GM10847 (cell line): ENCODE results near the gene SH3PXD2A.

Experiments used
- POLR2A ChIP-seq: IDR thresholded peaks from 2 replicates; pipeline ENCODE4 v1.6.1; 2011; ENCODE audit not compliant: insufficient read length; ENCODE audit errors: extremely low read depth

Gene SH3PXD2A

GRCh38 chr10:103835096-103836050 lies 20.0 kb downstream of the SH3PXD2A start:
- no peak for TF ChIP-seq POLR2A

GRCh38 chr10:103834436-103835095 lies 20.8 kb downstream of the SH3PXD2A start:
- TF ChIP-seq POLR2A, result no peak

- TF ChIP-seq POLR2A, result no peak
Measured at GRCh38 chr10:103833731-103834365, 21.5 kb downstream of the SH3PXD2A start.

- TF ChIP-seq POLR2A, result no peak
Measured at GRCh38 chr10:103832806-103833205, 22.6 kb downstream of the SH3PXD2A start.

- no peak for TF ChIP-seq POLR2A
Measured at GRCh38 chr10:103829838-103830465, 25.4 kb downstream of the SH3PXD2A start.

GRCh38 chr10:103829278-103829677 lies 26.1 kb downstream of the SH3PXD2A start:
- no peak for TF ChIP-seq POLR2A

GRCh38 chr10:103828587-103829197 lies 26.7 kb downstream of the SH3PXD2A start:
- TF ChIP-seq POLR2A, result no peak

GRCh38 chr10:103828107-103828506 lies 27.3 kb downstream of the SH3PXD2A start:
- no peak for TF ChIP-seq POLR2A

- TF ChIP-seq POLR2A, result no peak
Measured at GRCh38 chr10:103826885-103827284, 28.5 kb downstream of the SH3PXD2A start.

GRCh38 chr10:103824281-103824680 lies 31.1 kb downstream of the SH3PXD2A start:
- TF ChIP-seq POLR2A, result no peak

- TF ChIP-seq POLR2A, result no peak
Measured at GRCh38 chr10:103823706-103824272, 31.6 kb downstream of the SH3PXD2A start.

GRCh38 chr10:103822800-103823199 lies 32.6 kb downstream of the SH3PXD2A start:
- no peak for TF ChIP-seq POLR2A

GRCh38 chr10:103822107-103822716 lies 33.2 kb downstream of the SH3PXD2A start:
- TF ChIP-seq POLR2A, result no peak
